NCI-H1092 (cell line): ENCODE data around the gene DLG2.

Experiments
- DNase-seq: peaks from one replicate; lab custom pipeline; 2025; lab: John Stamatoyannopoulos, UW

The DLG2 gene

GRCh38 chr11:84564180-84564866 is 1062.8 kb downstream of the DLG2 start:
- no peak for DNase-seq

- no peak for DNase-seq
These were observed 1063.8 kb downstream of the DLG2 start for GRCh38 chr11:84563356-84563755.

GRCh38 chr11:84560206-84560605 is 1066.9 kb downstream of the DLG2 start:
- no peak for DNase-seq

GRCh38 chr11:84558085-84558905 is 1068.8 kb downstream of the DLG2 start:
- peak; percentile 26 for DNase-seq

- DNase-seq, result no peak
These were observed 1074.4 kb downstream of the DLG2 start for GRCh38 chr11:84552791-84553190.

- no peak for DNase-seq
These were observed 1077.9 kb downstream of the DLG2 start for GRCh38 chr11:84549217-84549616.

GRCh38 chr11:84544566-84544965 is 1082.6 kb downstream of the DLG2 start:
- no peak for DNase-seq

- DNase-seq, result no peak
These were observed 1083.6 kb downstream of the DLG2 start for GRCh38 chr11:84543367-84544159.

- DNase-seq, result no peak
These were observed 1085.3 kb downstream of the DLG2 start for GRCh38 chr11:84541731-84542340.

- DNase-seq, result no peak
These were observed 1090.7 kb downstream of the DLG2 start for GRCh38 chr11:84536456-84536855.

- DNase-seq, result no peak
These were observed 1094.8 kb downstream of the DLG2 start for GRCh38 chr11:84532364-84532763.

- DNase-seq, result no peak
These were observed 1100.9 kb downstream of the DLG2 start for GRCh38 chr11:84526250-84526649.

GRCh38 chr11:84524422-84525051 is 1102.6 kb downstream of the DLG2 start:
- DNase-seq, result no peak

GRCh38 chr11:84522331-84522730 is 1104.8 kb downstream of the DLG2 start:
- no peak for DNase-seq

- DNase-seq, result no peak
These were observed 1108.4 kb downstream of the DLG2 start for GRCh38 chr11:84518631-84519183.

GRCh38 chr11:84514436-84514835 is 1112.7 kb downstream of the DLG2 start:
- no peak for DNase-seq

- no peak for DNase-seq
These were observed 1123.6 kb downstream of the DLG2 start for GRCh38 chr11:84503503-84503902.

- DNase-seq, result no peak
These were observed 1125.4 kb downstream of the DLG2 start for GRCh38 chr11:84501750-84502149.

GRCh38 chr11:84497981-84498411 is 1129.1 kb downstream of the DLG2 start:
- no peak for DNase-seq

- no peak for DNase-seq
These were observed 1130.0 kb downstream of the DLG2 start for GRCh38 chr11:84497181-84497580.

GRCh38 chr11:84496122-84496521 is 1131.0 kb downstream of the DLG2 start:
- no peak for DNase-seq
